ENCODE data around the gene UNC79.

UNC79 gene

GRCh38 chr14:93725993-93726392 is 295.3 kb downstream of the UNC79 start:
- TF ChIP-seq CTCF (IDR thresholded peaks at IDR 0.05; ENCODE audit: insufficient read depth, low read length, poor library complexity, severe bottlenecking) = no peak
- no peak overlapping the region for H3K4me3 ChIP-seq (replicated peaks; ENCODE audit: low read depth, low read length)
- no peaks in the 10 kb centered on the region for H3K36me3 ChIP-seq (ENCODE audit: control insufficient read depth, insufficient read depth, low read length)
- no peak for DNase-seq (ENCODE audit: extremely low read depth, insufficient read length)
- H3K27me3 ChIP-seq (replicated peaks; ENCODE audit: control insufficient read depth, insufficient read depth, low read length) = no peaks in the 10 kb centered on the region; the same call in 1 of the 2 replicates

DNA sequence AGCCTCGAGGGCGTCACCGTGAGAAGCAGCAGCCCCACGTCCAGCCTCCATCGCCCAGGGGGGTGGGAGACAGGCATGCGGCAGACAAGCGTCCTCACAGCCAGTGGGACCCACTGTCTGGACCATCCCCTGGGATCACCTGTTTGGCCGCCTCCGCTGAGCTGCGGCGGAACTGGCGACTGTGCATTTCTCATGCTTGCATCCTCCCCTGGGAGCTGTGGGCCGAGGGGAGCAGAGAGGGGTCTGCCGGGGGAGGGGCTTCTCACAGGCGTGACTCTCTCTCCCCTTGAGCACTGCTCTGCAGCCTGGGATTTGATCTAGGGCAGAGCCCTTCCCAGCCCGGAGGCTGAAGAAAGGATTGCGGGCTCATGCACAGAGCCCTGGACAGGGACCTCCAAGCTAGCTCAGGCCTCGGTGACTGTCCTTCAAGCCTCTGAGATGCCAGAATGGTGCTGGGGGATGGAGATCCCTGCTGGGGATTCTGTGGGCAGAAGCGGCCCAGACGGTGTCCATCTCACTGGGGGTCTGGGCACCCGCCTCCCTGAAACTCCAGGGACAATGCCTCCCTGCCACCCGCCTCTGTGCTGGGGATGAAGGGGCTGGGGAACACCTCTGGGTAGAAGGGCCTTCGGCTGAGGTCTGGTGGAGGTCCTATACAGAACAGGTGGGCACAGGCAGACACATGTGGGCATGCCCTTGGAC is 296.5 kb downstream of the UNC79 start:
- Histone ChIP-seq H3K27me3 (replicated peaks; ENCODE audit: control insufficient read depth, insufficient read depth, low read length) (no peaks in the 10 kb centered on the region; the same call in 1 of the 2 replicates), H3K36me3 (ENCODE audit: control insufficient read depth, insufficient read depth, low read length) (no peaks in the 10 kb centered on the region), H3K4me3 (replicated peaks; ENCODE audit: low read depth, low read length) (no peak overlapping the region)
- TF ChIP-seq CTCF (IDR thresholded peaks at IDR 0.05; ENCODE audit: insufficient read depth, low read length, poor library complexity, severe bottlenecking) = no peak
- no peak for DNase-seq (ENCODE audit: extremely low read depth, insufficient read length)

DNA sequence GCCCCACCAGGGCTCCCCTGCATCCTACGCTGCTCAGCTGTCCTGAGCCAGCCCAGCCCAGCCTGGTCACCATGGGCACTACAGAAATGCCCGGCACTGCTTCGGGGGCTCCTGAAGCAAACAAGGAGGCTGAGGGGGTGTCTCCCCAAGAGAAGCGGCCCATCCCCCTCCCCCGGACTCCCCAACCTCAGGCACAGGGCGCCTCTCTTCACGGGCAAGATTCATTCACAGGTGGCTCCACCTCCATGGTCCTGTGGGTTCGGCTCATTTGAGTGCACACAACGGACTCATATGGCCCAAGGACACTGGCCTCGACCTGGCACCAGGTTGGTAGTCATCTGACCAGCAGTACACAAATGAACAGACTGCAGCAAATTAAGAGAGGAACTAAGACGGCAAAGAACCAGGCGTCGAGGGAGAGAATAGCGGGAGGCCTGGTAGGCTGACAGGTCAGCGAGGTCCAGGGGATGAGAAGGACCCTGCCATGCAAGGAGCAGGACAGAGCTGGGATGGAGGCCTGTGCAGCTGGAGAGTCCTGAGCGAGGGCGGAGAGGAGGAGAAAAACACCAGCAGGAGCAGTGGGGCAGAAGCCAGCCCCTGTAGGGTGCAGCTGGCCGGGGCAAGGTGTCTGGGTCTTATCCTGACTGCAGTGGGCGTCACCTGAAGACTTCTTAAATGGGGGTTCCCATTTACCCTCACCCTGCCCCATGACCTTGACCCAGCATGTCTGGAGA is 297.3 kb downstream of the UNC79 start:
- Histone ChIP-seq H3K4me3 (replicated peaks; ENCODE audit: low read depth, low read length) (no peak overlapping the region), H3K36me3 (ENCODE audit: control insufficient read depth, insufficient read depth, low read length) (no peaks in the 10 kb centered on the region), H3K27me3 (replicated peaks; ENCODE audit: control insufficient read depth, insufficient read depth, low read length) (no peaks in the 10 kb centered on the region; the same call in none of the 2 replicates)
- TF ChIP-seq CTCF (IDR thresholded peaks at IDR 0.05; ENCODE audit: insufficient read depth, low read length, poor library complexity, severe bottlenecking) = no peak
- no peak for DNase-seq (ENCODE audit: extremely low read depth, insufficient read length)

DNA sequence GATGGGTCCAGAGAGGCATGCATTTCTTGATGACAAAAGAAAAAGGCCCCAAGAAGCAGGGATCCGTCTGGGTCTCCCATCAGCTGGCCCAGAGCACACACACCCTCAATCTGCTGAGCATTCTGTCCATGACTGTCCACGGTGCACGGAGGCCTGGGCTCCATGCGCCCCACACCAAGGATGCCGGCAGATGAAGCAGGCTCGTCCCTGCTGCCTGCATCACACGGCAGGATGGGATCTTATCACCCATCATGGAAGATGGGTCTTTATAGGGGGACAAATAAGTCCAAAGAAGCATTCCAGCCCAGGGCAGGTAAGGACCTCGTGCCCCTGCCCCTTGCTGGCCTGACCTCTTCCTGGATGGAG is 297.9 kb downstream of the UNC79 start:
- Histone ChIP-seq H3K36me3 (ENCODE audit: control insufficient read depth, insufficient read depth, low read length) (no peaks in the 10 kb centered on the region), H3K4me3 (replicated peaks; ENCODE audit: low read depth, low read length) (no peak overlapping the region), H3K27me3 (replicated peaks; ENCODE audit: control insufficient read depth, insufficient read depth, low read length) (no peaks in the 10 kb centered on the region; the same call in none of the 2 replicates)
- no peak for DNase-seq (ENCODE audit: extremely low read depth, insufficient read length)
- TF ChIP-seq CTCF (IDR thresholded peaks at IDR 0.05; ENCODE audit: insufficient read depth, low read length, poor library complexity, severe bottlenecking) = no peak

- H3K4me3 ChIP-seq (replicated peaks; ENCODE audit: low read depth, low read length) = no peak overlapping the region
- H3K36me3 ChIP-seq (ENCODE audit: control insufficient read depth, insufficient read depth, low read length) = no peaks in the 10 kb centered on the region
- H3K27me3 ChIP-seq (replicated peaks; ENCODE audit: control insufficient read depth, insufficient read depth, low read length) = no peaks in the 10 kb centered on the region; the same call in none of the 2 replicates
- DNase-seq (ENCODE audit: extremely low read depth, insufficient read length) = no peak
- TF ChIP-seq CTCF (IDR thresholded peaks at IDR 0.05; ENCODE audit: insufficient read depth, low read length, poor library complexity, severe bottlenecking) = no peak
Measured at GRCh38 chr14:93729993-93730392, 299.3 kb downstream of the UNC79 start.
